Activated CD8-positive, alpha-beta memory T cell treated with anti-CD3 and anti-CD28 coated beads for 24 hours (primary cell): Measurements from ENCODE around the gene PLAU.
A peak's percentile ranks its signal among the peaks of the same experiment; 100 is the strongest.

ENCODE experiments used
- DNase-seq: peaks from one replicate; pipeline ENCODE4 v3.0.0-alpha.2; 2020

Gene PLAU

GRCh38 chr10:73956476-73957359, 45.8 kb downstream of the PLAU start:
- DNase-seq: peak; percentile 65

- no peak for DNase-seq
These were observed 48.7 kb downstream of the PLAU start for GRCh38 chr10:73959484-73960243.

GRCh38 chr10:73962386-73962785, 51.5 kb downstream of the PLAU start:
- DNase-seq: no peak

- DNase-seq: peak; percentile 17
These were observed 52.6 kb downstream of the PLAU start for GRCh38 chr10:73963533-73963932.

GRCh38 chr10:73964743-73965142, 53.8 kb downstream of the PLAU start:
- peak; percentile 28 for DNase-seq

- peak; percentile 17 for DNase-seq
These were observed 54.4 kb downstream of the PLAU start for GRCh38 chr10:73965267-73965889.

GRCh38 chr10:73965890-73966768, 55.2 kb downstream of the PLAU start:
- DNase-seq: no peak

- no peak for DNase-seq
These were observed 56.1 kb downstream of the PLAU start for GRCh38 chr10:73967022-73967429.
